ENCODE measurements around the gene DGKH.
A peak's percentile ranks its signal among the peaks of the same experiment; 100 is the strongest.
"Not testable (repeated sequence)": the region's sequence is repeated elsewhere in the genome, so short reads cannot be mapped to it uniquely, and the experiment has no call there.

Gene DGKH

DNA sequence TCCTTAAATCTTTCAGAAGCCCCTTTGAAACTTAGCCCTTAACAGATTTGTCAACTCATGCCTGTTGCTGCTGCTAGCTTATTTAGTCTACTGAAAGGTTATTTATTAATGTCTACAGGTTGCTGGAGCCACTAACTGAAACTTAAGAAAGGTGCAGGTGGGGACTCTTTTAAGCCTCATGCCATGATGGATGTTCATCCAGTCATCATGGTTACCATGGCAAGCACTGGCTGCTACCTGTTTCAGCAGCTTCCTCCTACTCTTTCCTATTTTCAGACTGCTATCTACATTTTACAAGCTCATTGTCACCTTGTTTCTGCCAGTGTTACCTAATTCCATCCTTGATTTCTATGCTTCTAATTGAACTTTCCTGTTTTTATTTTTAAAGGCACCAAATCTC, 27.1 kb downstream of the DGKH start:
- DNase-seq (ENCODE audit: low spot score): no peak

DNA sequence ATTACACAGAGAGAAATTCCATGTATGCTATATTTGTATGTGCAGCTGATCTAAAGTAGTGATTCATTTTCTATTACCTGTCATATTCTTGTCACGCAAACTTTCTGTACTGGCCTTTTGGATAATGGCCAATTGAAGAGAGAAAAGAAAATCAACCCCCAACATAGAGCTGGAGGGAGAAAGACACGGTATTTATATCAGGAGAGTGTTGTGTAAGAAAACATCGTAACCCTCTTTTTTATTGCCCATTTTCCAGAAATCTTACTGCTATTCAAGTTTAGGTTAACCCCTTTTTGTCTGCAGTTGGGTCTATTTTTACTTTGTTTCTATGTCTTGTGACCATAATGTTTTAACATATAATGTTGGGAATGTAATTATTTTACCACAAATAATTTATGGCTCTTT, 27.9 kb downstream of the DGKH start:
- no peak for DNase-seq (ENCODE audit: low spot score)

DNA sequence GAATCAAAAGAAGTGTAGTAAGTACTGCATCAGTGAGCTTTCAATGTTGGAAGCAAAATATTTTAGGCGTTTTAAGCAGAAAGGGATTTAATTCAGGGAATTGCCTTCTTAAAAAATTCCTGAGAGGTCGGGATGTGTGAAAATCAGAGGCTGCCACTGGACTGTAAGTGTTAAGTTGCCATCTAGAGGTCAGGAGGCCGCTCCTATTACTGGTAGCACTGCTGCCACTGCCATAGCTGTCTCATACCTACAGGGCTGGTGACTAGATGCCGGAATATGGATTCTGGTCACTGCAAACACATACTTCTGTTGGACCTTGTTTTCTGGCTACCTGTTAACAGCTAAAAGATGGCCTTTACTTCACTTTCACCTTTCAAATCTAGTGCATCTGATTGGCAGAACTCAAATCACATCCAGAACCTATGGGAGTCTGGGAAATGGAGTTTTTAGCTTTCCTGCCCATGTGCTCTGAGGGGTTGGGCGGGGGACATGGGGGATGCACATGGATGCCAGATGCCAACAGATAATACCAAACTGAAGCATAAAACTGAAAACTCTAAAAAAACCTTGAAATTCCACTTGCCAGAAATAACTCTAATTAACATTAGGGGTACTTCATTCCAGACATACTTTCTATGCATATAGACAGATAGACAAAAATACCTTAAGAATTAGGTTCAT, 29.8 kb downstream of the DGKH start:
- peak; percentile 9 for DNase-seq (ENCODE audit: low spot score)

DNA sequence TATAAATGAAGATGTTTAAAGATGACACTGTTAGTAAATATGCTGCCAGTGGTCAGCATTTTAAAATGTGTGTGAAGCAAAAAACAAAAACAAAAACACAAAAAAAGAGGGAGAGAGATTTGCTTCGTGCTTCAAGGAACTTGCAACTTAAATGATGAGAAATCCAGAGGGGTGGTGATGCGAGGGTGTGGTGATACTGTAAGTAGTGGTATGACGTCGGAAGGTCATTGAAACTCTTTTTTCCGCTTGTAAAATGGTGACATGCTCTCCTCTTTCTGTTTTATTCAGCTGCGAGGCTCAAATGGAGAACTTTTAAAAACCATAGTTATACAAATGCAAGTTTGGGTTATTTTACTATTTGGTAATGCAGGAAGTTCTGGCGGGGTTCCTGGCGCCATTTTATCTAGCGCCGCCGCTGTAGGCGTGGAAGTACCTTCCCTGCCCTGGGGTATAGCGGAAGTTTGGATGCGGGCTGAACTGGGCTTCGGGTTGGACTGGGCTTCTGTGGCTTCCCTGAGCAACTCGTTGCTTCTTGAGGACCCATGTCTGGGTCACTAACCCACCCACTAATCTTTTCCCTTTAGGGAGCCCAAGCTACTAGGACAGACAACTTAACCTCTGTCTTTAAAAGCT, 34.8 kb downstream of the DGKH start:
- no peak for DNase-seq (ENCODE audit: low spot score)

DNA sequence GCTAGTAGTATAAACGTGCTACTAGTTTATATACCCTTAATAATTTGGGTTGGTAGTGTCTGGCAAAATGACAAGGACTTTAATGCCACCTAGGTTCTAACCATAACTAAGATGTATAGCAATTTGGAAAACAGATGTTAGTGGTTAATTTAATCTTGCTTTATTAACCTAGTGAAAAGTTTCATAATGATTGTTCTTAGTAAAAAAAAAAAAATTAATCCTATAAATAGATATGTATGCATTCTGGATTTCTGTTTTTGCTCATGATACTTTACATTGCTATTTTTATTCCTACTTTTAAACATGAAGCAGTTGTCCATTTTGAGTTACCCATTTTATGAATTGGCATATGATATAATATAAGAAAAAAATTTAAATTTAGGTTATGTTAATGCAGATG, 36.3 kb downstream of the DGKH start:
- DNase-seq (ENCODE audit: low spot score): no peak

DNA sequence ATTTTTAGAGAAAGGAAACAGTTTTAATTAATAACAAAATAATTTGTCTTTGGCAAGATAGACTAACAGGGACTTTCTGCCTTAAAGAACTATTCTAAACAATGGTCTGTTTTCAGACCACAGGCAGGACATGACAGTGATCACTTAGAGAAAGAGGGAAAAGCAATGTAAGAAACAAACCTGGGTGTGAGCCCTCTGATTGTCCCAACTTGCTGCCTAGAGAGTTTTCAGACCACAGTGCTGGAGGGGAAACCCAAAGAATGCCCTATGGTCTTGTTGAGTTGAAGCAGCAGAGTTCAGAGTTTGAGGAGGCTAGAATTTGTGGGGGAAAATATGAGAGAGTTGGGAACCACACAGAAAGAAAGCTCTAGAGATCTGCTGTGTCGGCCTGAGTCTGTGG, 38.1 kb downstream of the DGKH start:
- DNase-seq (ENCODE audit: low spot score): no peak

DNA sequence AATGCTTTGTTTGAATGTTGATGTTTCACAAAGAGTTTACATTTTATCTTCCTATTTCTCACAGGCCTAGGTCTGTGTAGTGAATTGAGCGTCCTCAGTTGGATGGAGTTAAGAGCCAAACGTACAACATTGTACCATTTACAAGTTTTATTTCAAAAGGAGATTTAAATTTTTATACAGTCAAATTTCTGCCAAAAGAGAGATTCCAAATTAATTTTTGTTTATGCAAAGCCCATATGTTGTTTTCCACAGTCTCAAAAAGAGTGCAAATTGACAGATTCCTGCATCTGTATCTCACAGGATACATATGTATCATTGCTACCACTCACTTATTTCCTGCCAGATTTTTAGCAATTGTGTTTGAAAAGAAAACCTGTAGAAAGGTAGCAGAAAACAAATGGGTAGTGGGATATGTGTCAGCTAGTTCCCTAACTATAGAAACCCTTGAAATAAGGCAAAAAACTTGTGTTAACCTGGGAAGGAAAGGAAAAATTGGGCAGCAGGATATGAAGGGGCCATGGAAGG, 46.1 kb downstream of the DGKH start:
- no peak for DNase-seq (ENCODE audit: low spot score)

DNA sequence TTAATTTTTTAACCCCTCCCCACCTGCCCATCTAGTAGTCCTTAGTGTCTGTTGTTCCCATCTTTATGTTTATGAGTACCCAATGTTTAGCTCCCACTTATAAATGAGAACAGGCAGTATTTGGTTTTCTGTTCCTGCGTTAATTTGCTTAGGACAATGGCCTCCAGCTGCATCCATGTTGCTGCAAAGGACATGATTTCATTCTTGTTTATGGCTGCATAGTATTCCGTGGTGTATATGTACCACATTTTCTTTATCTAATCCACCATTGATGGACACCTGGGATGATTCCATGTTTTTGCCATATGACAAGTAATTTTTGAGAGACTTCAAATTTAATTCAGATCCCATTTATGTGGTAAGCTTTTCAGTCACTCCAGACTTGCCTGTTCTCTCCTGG, 47.8 kb downstream of the DGKH start:
- DNase-seq (ENCODE audit: low spot score): not testable (repeated sequence)

DNA sequence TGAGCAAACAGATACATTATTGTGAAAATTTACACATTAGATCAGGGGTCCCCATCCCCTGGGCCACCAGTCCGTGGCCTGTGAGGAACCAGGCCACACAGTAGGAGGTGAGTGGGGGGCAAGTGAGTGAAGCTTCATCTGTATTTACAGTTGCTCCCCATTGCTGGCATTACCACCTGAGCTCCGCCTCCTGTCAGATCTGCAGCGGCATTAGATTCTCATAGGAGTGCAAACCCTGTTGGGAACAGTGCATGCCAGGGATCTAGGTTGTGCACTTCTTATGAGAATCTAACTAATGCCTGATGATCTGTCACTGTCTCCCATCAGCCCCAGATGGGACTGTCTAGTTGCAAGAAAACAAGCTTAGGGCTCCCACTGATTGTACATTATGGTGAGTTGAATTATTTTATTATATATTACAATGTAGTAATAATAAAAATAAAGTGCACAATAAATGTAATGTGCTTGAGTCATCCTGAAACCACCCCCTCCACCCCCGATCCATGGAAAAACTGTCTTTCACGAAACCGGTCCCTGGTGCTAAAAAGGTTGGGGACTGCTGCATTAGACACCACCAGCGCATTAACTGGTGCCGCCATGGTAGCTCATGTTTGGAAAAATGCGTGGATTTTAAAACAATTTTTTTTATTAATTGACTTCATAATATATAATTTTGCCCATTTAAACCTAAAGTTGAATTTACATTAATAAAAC, 51.7 kb downstream of the DGKH start:
- DNase-seq (ENCODE audit: low spot score): no peak

DNA sequence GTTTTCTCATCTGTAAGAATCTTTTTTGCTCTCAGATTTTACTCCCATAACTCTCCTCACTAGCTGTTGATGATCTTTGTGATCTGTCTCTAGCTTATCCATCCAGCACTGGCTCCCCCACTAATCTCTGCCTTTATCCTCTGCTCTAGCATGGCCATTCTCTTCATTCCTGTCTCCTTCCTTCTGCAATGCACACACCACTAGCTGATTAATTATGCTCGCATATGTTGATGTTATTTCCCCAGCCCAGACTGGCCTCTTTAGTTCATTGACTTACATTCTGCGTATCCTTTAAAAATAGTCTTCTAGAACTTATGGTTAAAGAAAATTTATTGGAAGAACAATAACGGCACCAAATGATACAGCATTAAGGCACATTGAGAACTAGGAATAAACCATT, 52.5 kb downstream of the DGKH start:
- no peak for DNase-seq (ENCODE audit: low spot score)

DNA sequence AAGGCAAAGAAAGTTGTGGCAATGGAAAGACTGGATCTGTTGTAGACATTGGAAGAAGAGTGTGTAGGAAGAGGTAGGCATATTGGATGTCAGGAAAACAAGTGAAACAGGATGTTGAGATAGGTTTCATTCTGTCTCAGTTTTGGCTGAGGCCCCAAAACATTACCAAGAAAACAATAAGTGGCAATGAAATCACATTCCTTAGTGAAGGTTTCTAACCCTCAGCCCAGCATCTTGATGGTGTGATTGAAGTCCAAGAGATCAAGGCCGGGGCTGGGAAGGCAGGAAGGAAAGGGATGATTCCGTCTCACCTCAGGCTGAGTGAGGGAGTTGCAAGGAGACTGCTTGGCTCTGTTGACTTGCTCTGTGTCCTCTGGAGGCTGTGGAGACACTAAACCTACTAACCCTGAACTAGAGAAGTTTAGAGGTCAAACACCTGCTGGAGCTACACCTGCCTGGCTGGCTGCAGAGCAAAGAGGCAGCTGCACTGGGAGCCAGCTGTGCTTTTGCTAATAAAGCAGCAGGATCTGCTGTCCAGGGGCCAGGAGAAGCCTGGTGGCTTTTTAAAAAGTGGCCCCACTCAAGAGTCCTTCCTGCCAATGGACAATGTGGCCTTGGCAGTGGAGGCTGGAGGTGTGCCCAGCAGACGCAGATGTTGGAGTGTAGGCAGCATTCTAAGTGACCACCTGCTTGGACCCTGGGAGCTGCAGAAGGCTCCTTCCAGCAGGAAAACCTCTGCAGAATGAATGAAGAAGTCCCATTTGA, 53.6 kb downstream of the DGKH start:
- no peak for DNase-seq (ENCODE audit: low spot score)

DNA sequence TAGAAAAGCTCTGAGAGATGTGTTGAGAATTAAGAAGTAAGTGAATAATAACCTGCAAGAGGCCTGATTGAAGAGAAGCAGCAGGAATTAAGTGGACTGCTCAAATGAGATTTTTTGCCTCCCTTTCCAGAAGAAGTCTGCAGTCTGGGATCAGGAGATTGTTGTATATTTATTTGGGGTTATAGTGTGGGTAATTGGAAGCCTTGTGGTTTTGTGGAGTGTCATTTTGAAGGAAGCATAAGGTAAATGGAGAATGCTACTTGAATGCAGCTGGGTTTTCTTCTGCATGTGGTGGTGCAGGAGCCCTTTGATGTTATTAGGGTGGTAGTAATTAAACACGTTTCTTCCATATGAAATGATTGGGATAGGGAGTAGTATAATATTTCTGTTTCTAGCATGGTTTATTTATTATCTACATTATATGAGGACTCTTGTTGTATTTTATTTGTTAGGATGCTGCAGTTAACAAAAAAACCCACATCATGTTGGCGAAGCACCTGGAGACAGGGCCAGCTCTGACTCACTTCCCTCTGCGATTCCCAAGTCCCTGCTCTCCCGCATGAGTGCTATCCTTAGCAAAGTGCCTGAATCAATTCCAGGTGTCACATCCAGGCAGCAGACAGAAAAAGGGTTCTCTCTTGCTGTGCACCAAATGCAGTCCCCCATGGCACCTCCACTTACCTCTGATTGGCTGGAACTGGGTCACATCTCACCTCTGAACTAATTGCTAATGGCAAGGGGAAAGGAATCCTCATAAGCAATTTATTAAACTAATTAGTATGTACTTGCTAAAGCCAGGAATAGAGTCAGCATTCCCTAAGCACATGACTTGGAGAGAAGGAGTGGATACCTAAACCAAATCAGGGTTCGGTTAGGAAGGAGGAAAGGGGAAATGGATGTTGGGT, 54.8 kb downstream of the DGKH start:
- peak; percentile 31 for DNase-seq (ENCODE audit: low spot score)

DNA sequence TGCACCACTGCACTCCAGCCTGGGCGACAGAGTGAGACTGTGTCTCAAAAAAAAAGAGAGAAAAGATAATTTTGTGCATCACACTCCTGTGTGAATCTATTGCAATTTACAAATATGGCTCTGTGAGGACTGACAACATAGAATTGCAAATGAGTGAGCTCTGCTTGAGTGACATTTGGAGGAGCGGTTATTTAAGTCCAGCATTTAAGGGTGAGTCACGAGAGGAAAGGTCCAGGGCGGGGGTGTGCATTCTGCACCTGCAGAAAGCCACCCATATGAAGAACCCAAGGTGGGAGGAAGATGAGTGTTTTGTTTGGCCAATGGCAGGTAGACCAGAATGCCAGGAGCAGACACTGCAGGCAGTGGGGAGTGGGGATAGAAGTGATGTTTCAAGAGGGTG, 58.5 kb downstream of the DGKH start:
- no peak for DNase-seq (ENCODE audit: low spot score)

DNA sequence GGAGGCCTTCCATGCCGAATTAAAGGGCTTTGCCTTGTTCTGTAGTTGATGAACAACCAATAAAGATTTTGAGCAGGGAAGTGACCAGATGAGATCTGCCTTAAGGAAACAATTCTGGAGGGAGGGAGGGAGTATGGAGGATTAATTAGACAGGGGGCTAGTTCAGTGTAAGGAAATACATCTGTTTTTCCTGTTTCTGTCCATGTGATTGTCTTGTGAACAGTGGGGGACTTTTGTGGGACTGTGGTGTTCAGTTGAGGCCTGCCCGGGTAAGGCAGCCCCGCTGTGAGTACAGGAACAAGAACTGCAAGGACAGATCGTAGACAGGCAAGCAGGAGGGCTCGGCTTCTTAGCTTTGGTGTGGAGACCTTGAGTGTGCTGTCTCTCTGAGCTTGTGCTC, 59.0 kb downstream of the DGKH start:
- DNase-seq (ENCODE audit: low spot score): no peak

DNA sequence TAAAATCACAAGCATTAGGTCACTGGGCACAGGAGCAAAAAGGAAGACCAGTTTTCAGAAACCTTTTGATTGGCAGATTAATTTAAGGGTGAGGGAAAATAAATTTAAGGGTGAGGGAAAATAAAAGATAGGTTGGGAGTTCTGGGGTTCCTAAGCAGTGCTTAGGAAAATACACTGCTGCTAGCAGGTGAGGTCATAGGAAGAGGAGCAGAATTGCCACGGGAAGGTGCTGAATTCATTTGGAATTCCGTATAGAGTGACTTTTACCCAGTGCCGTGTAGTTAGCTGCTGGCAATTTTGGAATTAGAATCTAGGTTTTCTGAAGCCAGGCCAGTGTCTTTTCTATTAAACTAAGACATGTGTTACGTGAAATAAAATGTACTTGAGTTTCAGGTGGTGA, 59.8 kb downstream of the DGKH start:
- DNase-seq (ENCODE audit: low spot score): no peak

DNA sequence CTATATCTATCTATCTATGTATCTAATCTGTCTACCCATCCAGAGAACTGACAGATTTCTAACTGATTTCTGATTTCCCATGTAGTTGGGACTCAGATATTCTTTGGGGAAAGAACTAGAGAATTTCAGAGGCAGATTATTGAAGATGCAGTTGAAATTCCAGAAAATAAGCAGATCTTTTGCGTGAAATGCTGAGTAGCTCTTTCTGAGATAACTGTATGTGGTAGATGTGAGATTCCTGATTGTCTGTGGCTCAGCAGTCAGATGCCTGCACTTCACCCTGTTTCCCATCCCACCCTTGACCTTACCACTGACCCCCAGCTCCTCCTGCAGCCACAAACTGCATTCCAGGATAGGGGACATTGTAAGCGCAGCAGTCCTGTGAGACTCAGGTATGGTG, 61.5 kb downstream of the DGKH start:
- DNase-seq (ENCODE audit: low spot score): no peak

DNA sequence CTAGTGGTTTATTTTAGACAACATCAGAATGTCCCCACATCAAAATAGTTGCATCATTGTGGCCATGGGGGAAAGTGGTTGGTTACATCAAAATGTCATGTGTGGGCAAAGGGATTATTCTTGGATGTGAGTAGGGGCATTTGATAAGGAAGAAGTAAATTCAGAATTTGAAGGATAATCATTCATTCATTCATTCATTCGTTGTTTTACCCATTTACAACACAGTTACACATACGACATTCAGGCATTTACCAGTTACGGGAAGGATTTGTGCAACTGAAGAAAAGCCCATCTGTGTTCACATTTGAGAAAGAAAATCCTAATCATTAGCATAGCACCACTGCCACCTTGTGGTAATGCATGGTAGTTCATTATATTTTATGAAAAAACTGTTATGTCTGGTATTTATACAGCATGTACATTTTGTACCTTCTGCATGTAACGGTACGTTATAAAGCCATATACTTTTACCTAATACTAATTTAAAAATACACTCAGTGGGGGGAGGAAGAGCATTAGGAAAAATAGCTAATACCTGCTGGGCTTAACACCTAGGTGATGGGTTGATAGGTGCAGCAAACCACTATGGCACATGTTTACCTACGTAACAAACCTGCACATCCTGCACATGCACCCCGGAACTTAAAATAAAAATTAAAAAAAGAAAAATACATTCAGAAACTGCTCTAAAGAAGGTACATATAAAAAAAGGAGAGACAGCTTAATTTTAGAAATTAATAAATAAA, 62.1 kb downstream of the DGKH start:
- peak; percentile 63 for DNase-seq (ENCODE audit: low spot score)

DNA sequence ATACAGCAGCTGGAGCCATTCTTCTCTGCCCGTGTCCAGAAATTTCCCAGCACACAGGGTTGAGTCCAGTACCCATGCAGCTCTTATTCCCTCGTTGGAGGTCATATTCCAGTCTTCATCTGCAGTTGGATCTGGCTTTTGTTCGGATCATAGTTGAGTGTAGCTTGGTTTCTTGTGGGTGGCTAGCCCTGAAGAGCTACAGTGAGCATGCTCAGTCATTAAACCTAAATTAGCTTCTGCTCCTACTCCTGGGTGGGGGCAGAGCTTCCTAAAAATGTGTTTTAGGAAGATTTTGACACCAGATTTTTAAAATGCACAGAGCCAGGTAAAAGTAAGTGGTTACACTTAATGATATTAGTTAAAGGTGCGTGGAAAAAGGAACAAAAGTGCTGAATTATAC, 64.4 kb downstream of the DGKH start:
- DNase-seq (ENCODE audit: low spot score): no peak

DNA sequence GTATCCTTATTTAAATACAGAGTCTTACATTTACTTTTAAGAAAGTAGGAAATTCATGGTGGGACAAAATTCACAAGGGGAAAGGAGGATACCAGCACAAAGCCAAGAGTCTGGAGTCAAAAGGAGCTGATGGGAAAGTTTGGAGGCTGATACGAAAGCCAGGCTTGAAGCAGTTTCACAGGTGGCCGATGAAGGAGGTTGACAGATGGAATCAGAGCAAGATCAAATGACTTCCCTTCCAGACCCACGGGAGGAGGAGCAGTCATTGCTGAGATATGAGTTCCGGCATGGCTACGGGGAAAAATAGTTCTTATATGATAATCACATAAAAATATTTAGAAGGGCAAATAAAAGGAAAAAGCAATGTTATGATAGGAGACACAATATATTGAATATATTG, 65.0 kb downstream of the DGKH start:
- no peak for DNase-seq (ENCODE audit: low spot score)

DNA sequence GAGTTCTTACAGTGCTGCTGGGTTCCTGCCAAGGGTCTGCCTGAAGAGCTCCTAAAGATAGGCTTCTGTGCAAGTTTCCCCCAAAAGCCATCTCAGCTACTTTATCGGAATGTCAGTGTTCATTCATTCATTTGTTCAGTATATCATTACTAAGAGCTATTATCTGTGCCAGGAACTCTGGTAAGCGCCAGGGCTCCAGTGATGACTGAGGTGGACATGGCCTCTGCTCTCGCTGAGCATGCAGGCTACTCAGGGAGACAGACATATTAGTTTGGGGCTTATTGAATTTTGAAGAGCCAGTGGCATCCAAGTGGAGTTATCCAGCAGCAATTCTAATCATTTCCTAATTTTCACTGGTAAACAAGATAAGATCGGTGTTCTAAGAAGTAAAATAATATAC, 65.8 kb downstream of the DGKH start:
- no peak for DNase-seq (ENCODE audit: low spot score)

DNA sequence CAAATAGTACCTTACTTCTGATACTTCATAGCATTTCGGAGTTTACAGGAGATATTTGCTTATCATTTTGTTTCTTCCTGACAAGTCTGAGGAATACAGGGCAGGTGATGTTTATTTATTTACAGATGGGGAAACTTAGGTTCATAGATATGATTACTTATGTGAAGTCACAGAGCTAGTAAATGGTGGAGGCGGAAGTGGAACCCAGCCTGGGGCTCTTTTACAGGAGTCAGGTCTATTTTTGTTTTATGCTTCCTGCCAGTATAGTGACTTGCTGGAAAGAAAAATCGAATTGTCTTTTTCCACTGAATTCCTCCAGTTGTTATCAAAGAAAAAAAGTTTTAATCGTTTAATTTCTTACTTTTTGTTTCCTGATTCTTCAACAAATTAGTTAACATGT, 66.5 kb downstream of the DGKH start:
- DNase-seq (ENCODE audit: low spot score): no peak
